Mesenchymal stem cell (in vitro differentiated cells and primary cell): ENCODE results near the gene FBRSL1.

Source experiments
- DNase-seq: peaks from one replicate; pipeline ENCODE4 v3.0.0-alpha.2; 2013
- H2AFZ ChIP-seq: one replicate; pipeline ENCODE4 v1.6.1; 2013; ENCODE audit warnings: low read depth, mild to moderate bottlenecking, control low read depth, inconsistent platforms, low read length, moderate library complexity
- H2AK5ac ChIP-seq: 2 replicates; pipeline ENCODE4 v1.6.1; 2013; ENCODE audit warnings: low read length, moderate library complexity, mild to moderate bottlenecking, inconsistent platforms; ENCODE audit not compliant: severe bottlenecking
- H2BK120ac ChIP-seq: one replicate; pipeline ENCODE4 v1.6.1; 2013; ENCODE audit warnings: low read depth, mild to moderate bottlenecking, inconsistent platforms, low read length, moderate library complexity
- H2BK12ac ChIP-seq, 2 experiments: one replicate each; pipeline ENCODE4 v1.6.1; 2013; ENCODE audit warnings: inconsistent platforms in 2 of 2, low read length in 2 of 2, mild to moderate bottlenecking in 2 of 2, moderate library complexity in 2 of 2, control low read depth in 1 of 2
- H2BK15ac ChIP-seq: one replicate; pipeline ENCODE4 v1.6.1; 2013; ENCODE audit warnings: mild to moderate bottlenecking, low read depth, inconsistent platforms; ENCODE audit not compliant: poor library complexity, severe bottlenecking
- H2BK5ac ChIP-seq: 2 replicates; pipeline ENCODE4 v1.6.1; 2013; ENCODE audit warnings: low read depth, mild to moderate bottlenecking, low read length, control low read depth, inconsistent platforms; ENCODE audit not compliant: poor library complexity, severe bottlenecking
- H3K14ac ChIP-seq, 2 experiments: one replicate each; pipeline ENCODE4 v1.6.1; 2013; ENCODE audit warnings: inconsistent platforms in 2 of 2, low read length in 2 of 2, control low read depth in 1 of 2, mild to moderate bottlenecking in 1 of 2, moderate library complexity in 1 of 2
- H3K18ac ChIP-seq, 2 experiments: one replicate each; pipeline ENCODE4 v1.6.1; 2013; ENCODE audit warnings: inconsistent platforms in 2 of 2, low read length in 2 of 2, control low read depth in 1 of 2, low read depth in 1 of 2, mild to moderate bottlenecking in 1 of 2
- H3K23ac ChIP-seq, 2 experiments: one replicate each; pipeline ENCODE4 v1.6.1; 2013; ENCODE audit warnings: inconsistent platforms in 2 of 2, low read length in 2 of 2, mild to moderate bottlenecking in 2 of 2, moderate library complexity in 2 of 2, control low read depth in 1 of 2
- H3K27ac ChIP-seq: 2 replicates; pipeline ENCODE4 v1.5.1; 2013; ENCODE audit warnings: mild to moderate bottlenecking, moderate library complexity, low read length, control low read depth, inconsistent platforms; ENCODE audit not compliant: poor library complexity, severe bottlenecking
- H3K27me3 ChIP-seq, 2 experiments: 2 replicates each; pipeline versions ENCODE4 v1.6.1 to v1.7.0; 2013; ENCODE audit warnings: low read length in 2 of 2, mild to moderate bottlenecking in 2 of 2, moderate library complexity in 2 of 2, control low read depth in 1 of 2, inconsistent platforms in 1 of 2; ENCODE audit not compliant: control insufficient read depth in 1 of 2, insufficient read depth in 1 of 2
- H3K36me3 ChIP-seq, 2 experiments: 2 replicates each; pipeline versions ENCODE4 v1.6.1 to v1.7.0; 2013; ENCODE audit warnings: low read length in 2 of 2, control low read depth in 1 of 2, inconsistent platforms in 1 of 2, low read depth in 1 of 2, mild to moderate bottlenecking in 1 of 2; ENCODE audit not compliant: insufficient read depth in 2 of 2, control insufficient read depth in 1 of 2
- H3K4ac ChIP-seq, 2 experiments: one replicate each; pipeline ENCODE4 v1.6.1; 2013; ENCODE audit warnings: inconsistent platforms in 2 of 2, low read length in 2 of 2, mild to moderate bottlenecking in 2 of 2, moderate library complexity in 2 of 2, control low read depth in 1 of 2, low read depth in 1 of 2
- H3K4me1 ChIP-seq: 2 replicates; pipeline ENCODE4 v1.6.1; 2013; ENCODE audit warnings: low read depth, low read length, control low read depth; ENCODE audit not compliant: control insufficient read depth, insufficient read depth
- H3K4me2 ChIP-seq: 2 replicates; pipeline ENCODE4 v1.6.1; 2013; ENCODE audit warnings: low read length, mild to moderate bottlenecking, inconsistent platforms; ENCODE audit not compliant: poor library complexity, severe bottlenecking
- H3K4me3 ChIP-seq, 2 experiments: 2 replicates each; pipeline versions ENCODE4 v1.5.1 to v1.7.0; 2013; ENCODE audit warnings: low read length in 2 of 2, mild to moderate bottlenecking in 2 of 2, control low read depth in 1 of 2, low read depth in 1 of 2; ENCODE audit not compliant: insufficient read depth in 1 of 2
- H3K79me1 ChIP-seq: replicated peaks from 2 replicates; pipeline ENCODE4 v1.6.1; 2013; ENCODE audit warnings: mild to moderate bottlenecking, control low read depth, low read length, inconsistent platforms; ENCODE audit not compliant: poor library complexity, severe bottlenecking
- H3K9ac ChIP-seq: 2 replicates; pipeline ENCODE4 v1.7.0; 2013; ENCODE audit warnings: mild to moderate bottlenecking, low read length, moderate library complexity
- H3K9me3 ChIP-seq: 2 replicates; pipeline ENCODE4 v1.7.0; 2013; ENCODE audit warnings: mild to moderate bottlenecking, low read length; ENCODE audit not compliant: control insufficient read depth
- H4K8ac ChIP-seq: one replicate; pipeline ENCODE4 v1.6.1; 2013; ENCODE audit warnings: inconsistent platforms, mild to moderate bottlenecking, low read length, moderate library complexity
- H4K91ac ChIP-seq: one replicate; pipeline ENCODE4 v1.6.1; 2013; ENCODE audit warnings: mild to moderate bottlenecking, low read length, inconsistent platforms
- WGBS: methylation state at CpG from one replicate; pipeline ENCODE4 v1.1.7; 2013; ENCODE audit warnings: mixed read lengths; 5-methylcytosine and 5-hydroxymethylcytosine counted together

Gene FBRSL1

GRCh38 chr12:132466241-132467201 is 23.4 kb upstream of the FBRSL1 start:
- H3K4me2 ChIP-seq, result no peak overlapping the region
- 78% methylated on average over 18 of the region's 18 CpGs for WGBS

GRCh38 chr12:132467511-132467910 is 22.4 kb upstream of the FBRSL1 start:
- no peak overlapping the region for H4K91ac ChIP-seq
- no peaks in the 10 kb centered on the region for H3K79me1 ChIP-seq
- peaks cover 5% of the 10 kb centered on the region for H3K9me3 ChIP-seq
- H4K8ac ChIP-seq, result no peak overlapping the region
- H3K4me2 ChIP-seq, result no peak overlapping the region
- no peak overlapping the region for H3K9ac ChIP-seq
- H3K4me3 ChIP-seq, result no peak overlapping the region
- H2AK5ac ChIP-seq, result no peak overlapping the region
- peaks cover 4 to 31% of the 10 kb centered on the region in 2 experiments for H3K27me3 ChIP-seq
- no peak overlapping the region for H2BK15ac ChIP-seq
- H3K4ac ChIP-seq, result no peak overlapping the region
- no peaks in the 10 kb centered on the region for H3K36me3 ChIP-seq
- no peak overlapping the region for H3K14ac ChIP-seq
- H3K27ac ChIP-seq, result no peak overlapping the region
- no peak overlapping the region for H3K18ac ChIP-seq
- WGBS, result 85% methylated on average over 11 of the region's 13 CpGs
- H2BK120ac ChIP-seq, result no peak overlapping the region
- no peak overlapping the region for H2AFZ ChIP-seq
- peaks cover 19% of the 10 kb centered on the region for H3K4me1 ChIP-seq
- H3K23ac ChIP-seq, result no peak overlapping the region
- no peak overlapping the region for H2BK12ac ChIP-seq
- H2BK5ac ChIP-seq, result no peak overlapping the region
- DNase-seq, result no peak

More at GRCh38 chr12:132466241-132467201, 23.4 kb upstream of the FBRSL1 start:
- Histone ChIP-seq H2BK15ac (no peak overlapping the region), H3K23ac (no peak overlapping the region), H2BK120ac (no peak overlapping the region), H3K4me1 (peaks cover 22% of the 10 kb centered on the region), H3K4me3 (no peak overlapping the region), H3K18ac (no peak overlapping the region), H3K36me3 (no peaks in the 10 kb centered on the region), H3K14ac (no peak overlapping the region), H2AK5ac (no peak overlapping the region), H2AFZ (no peak overlapping the region), H2BK12ac (no peak overlapping the region), H3K9ac (no peak overlapping the region), H4K91ac (no peak overlapping the region), H3K79me1 (no peaks in the 10 kb centered on the region), H3K4ac (no peak overlapping the region), H2BK5ac (no peak overlapping the region), H3K27ac (no peak overlapping the region), H4K8ac (no peak overlapping the region), H3K9me3 (peaks cover 8% of the 10 kb centered on the region), H3K27me3 (peaks cover 4 to 41% of the 10 kb centered on the region in 2 experiments)
- DNase-seq, result no peak

- DNase-seq, result no peak
- Histone ChIP-seq H3K36me3 (no peaks in the 10 kb centered on the region), H3K23ac (no peak overlapping the region), H4K91ac (no peak overlapping the region), H3K14ac (no peak overlapping the region), H3K79me1 (no peaks in the 10 kb centered on the region), H2BK120ac (no peak overlapping the region), H3K27ac (no peak overlapping the region), H3K4me3 (no peak overlapping the region), H3K18ac (no peak overlapping the region), H4K8ac (no peak overlapping the region), H3K9me3 (peaks cover under 1% of the 10 kb centered on the region), H3K4me2 (no peak overlapping the region), H3K4ac (no peak overlapping the region), H2AFZ (no peak overlapping the region), H3K4me1 (peaks cover 19% of the 10 kb centered on the region), H3K27me3 (peaks cover 4 to 25% of the 10 kb centered on the region in 2 experiments), H3K9ac (no peak overlapping the region), H2AK5ac (no peak overlapping the region), H2BK5ac (no peak overlapping the region), H2BK15ac (no peak overlapping the region), H2BK12ac (no peak overlapping the region)
- WGBS, result 70% methylated on average over 9 of the region's 9 CpGs
Measured at GRCh38 chr12:132469423-132469822, 20.5 kb upstream of the FBRSL1 start.

- H3K4me3 ChIP-seq, result no peak overlapping the region
- no peaks in the 10 kb centered on the region for H3K36me3 ChIP-seq
- H2AK5ac ChIP-seq, result no peak overlapping the region
- H3K79me1 ChIP-seq, result no peaks in the 10 kb centered on the region
- H3K14ac ChIP-seq, result no peak overlapping the region
- H3K23ac ChIP-seq, result no peak overlapping the region
- H3K9me3 ChIP-seq, result no peaks in the 10 kb centered on the region
- H3K18ac ChIP-seq, result no peak overlapping the region
- no peak overlapping the region for H3K9ac ChIP-seq
- no peak overlapping the region for H3K4ac ChIP-seq
- WGBS, result no CpG with 5 or more reads among the region's 3 CpGs
- H2BK120ac ChIP-seq, result no peak overlapping the region
- H2BK12ac ChIP-seq, result no peak overlapping the region
- H3K4me1 ChIP-seq, result peaks cover 10% of the 10 kb centered on the region
- H4K91ac ChIP-seq, result no peak overlapping the region
- H4K8ac ChIP-seq, result no peak overlapping the region
- DNase-seq, result no peak
- H2AFZ ChIP-seq, result no peak overlapping the region
- no peak overlapping the region for H3K4me2 ChIP-seq
- H3K27ac ChIP-seq, result no peak overlapping the region
- no peak overlapping the region for H2BK15ac ChIP-seq
- no peak overlapping the region for H2BK5ac ChIP-seq
- H3K27me3 ChIP-seq, result peaks cover 4 to 25% of the 10 kb centered on the region in 2 experiments
Measured at GRCh38 chr12:132470397-132470796, 19.6 kb upstream of the FBRSL1 start.
